Measurements from ENCODE around the gene CXADR.
"Not testable (repeated sequence)": the region's sequence is repeated elsewhere in the genome, so short reads cannot be mapped to it uniquely, and the experiment has no call there.

Gene CXADR

DNA sequence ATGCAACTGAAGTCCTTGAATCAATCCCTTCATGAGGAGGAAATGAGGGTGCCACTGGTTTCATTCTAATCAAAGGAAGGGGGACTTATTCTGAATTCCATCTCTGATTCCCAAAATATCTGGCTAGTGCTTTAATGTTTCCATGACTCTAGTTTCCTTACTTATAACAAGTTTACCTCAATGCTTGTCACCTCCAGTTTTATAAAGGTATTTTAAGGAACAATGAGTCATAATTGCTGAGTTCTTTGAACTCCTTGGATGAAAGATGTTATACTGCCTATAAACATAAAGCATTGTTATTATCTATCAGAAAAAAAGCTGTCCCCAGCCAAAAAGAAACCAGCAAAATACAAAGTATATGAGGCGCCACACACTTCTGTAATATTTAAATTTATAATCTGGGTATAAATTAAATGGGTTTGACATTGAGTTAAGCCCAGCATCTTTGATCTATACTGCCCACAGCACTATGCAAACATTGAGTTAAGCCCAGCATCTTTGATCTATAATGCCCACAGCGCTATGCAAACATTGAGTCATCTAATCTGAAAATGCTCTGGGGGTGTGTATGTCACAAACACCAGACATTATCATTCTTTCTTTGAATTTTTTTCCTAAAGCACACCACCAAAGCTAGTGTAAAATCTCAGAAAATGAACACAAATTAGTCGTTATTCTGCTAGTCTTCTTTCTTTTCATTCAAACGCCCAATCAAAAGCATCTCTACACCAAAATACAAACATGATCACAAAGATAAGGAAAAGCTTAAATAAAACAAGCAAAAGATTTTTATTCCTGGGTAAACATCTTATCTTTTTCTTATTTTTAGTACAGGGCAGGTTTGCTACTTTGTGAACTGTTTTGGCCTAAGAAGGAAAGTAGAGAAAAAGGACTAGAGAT is 11.5 kb upstream of the CXADR start:
- H3K4me2 ChIP-seq: no peak overlapping the region
- H3K4me1 ChIP-seq: no peaks in the 10 kb centered on the region
- H3K9me3 ChIP-seq: peaks cover 11% of the 10 kb centered on the region
- no peaks in the 10 kb centered on the region for H4K20me1 ChIP-seq
- H3K27ac ChIP-seq: no peak overlapping the region
- H3K4me3 ChIP-seq: no peak overlapping the region
- TF ChIP-seq Cebpa-rat (IDR thresholded peaks at IDR 0.05): no peak
- H3K9ac ChIP-seq: no peak overlapping the region
- no peaks in the 10 kb centered on the region for H3K27me3 ChIP-seq
- no peaks in the 10 kb centered on the region for H3K36me3 ChIP-seq

DNA sequence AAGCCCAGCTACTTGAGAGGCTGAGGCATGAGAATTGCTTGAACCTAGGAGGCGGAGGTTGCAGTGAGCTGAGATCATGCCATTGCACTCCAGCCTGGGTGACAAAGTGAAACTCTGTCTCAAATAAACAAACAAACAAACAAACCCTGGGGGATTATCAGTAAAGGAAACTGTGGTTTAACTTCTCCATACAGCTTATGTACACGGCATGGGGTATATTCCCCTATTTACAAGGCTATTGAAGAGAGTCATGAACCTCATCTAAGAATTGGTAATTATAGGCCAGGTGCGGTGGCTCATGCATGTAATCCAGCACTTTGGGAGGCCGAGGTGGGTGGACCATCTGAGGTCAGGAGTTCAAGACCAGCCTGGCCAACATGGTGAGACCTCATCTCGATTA is 9.9 kb upstream of the CXADR start:
- not testable (repeated sequence) for H4K20me1 ChIP-seq, H3K27ac ChIP-seq, H3K36me3 ChIP-seq, H3K4me1 ChIP-seq, H3K4me2 ChIP-seq, H3K27me3 ChIP-seq, H3K4me3 ChIP-seq, H3K9ac ChIP-seq
- peaks cover 11% of the 10 kb centered on the region for H3K9me3 ChIP-seq

DNA sequence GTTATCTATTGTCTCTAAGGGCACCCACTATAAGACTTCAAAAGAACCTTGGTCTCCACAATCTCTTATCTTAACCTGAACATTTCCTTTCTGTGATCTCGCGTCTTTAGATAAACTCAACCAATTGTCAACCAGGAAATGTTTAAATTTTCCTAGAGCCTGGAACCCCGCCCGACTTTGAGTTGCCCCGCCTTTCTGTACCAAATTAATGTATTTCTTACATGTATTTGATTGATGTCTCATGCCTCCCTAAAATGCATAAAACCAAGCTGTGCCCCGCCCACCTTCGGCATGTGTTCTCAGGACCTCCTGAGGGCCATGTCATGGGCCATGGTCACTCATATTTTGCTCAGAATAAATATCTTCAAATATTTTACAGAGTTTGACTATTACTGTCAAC is 5.9 kb upstream of the CXADR start:
- Histone ChIP-seq H3K4me3 (no peak overlapping the region), H3K9ac (no peak overlapping the region), H4K20me1 (no peaks in the 10 kb centered on the region), H3K36me3 (no peaks in the 10 kb centered on the region), H3K27ac (no peak overlapping the region), H3K9me3 (peaks cover 11% of the 10 kb centered on the region), H3K27me3 (peaks cover 3% of the 10 kb centered on the region; the same call in 1 of the 2 replicates), H3K4me2 (no peak overlapping the region), H3K4me1 (no peaks in the 10 kb centered on the region)
- no peak for TF ChIP-seq Cebpa-rat (IDR thresholded peaks at IDR 0.05)

DNA sequence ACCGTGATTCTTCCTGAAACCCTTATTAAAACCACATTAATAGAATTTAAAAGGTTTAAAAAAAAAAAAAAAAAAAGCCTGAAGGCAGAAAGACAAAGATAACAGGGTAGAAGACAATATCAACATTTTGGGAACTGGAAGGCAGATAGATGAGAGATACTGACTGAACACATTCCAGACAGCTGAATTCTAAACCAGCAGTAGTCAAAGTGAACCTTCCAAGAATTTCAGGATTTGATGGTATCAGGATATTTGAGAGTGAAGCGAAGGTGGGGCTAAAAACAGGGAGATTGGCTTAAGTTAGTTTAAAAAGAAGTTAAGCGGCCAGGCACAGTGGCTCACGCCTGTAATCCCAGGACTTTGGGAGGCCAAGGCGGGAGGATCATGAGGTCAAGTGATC is 5.3 kb upstream of the CXADR start:
- Histone ChIP-seq H3K36me3 (no peaks in the 10 kb centered on the region), H4K20me1 (no peaks in the 10 kb centered on the region), H3K9me3 (peaks cover 12% of the 10 kb centered on the region), H3K4me1 (no peaks in the 10 kb centered on the region), H3K4me3 (no peak overlapping the region), H3K27me3 (peaks cover 8% of the 10 kb centered on the region), H3K27ac (no peak overlapping the region), H3K9ac (no peak overlapping the region), H3K4me2 (no peak overlapping the region)
- no peak for TF ChIP-seq Cebpa-rat (IDR thresholded peaks at IDR 0.05)

DNA sequence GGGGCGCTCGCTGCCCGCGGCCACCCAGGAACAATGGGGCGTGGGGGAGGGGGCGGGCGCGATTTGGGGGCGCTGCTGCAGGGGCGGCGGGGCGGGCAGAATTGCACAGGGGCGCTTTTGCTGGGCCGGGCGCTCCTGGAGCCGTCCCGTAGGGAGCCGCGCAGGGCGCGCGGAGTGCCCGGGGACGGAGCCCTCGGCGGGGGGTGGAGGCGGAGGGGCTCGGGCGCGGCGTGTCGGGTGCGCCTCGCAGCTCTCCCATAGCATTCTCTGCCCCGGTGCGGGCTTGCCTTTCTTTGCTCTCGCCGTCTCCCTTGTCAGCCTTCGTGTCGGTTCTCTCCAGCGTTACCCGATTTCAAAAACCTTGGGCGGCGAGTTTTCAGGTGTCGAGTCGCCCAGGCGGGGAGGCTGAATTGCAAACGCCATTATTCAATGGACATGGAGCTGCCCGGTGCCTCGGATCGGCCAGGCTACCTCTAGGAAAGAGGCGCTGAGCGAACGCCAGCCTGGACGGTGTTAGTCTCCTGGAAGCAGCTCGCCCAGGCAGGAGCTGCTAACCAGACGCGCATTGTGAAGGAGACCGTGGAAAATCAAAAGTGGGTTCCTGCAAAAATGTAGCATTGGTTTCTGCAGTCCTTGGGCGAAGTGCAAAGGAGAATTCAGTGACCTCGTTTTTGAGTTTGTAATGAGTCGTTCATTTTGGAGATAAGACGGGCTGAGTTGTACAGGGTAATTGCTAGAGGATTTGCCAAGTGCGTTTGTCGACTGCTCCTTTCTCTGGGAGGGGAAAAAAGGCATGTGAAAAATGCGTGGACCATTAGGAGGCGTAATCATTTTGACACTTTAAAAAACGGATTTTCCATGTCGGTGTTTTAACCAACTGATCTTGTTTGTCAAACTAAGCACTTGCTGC is 626 bp downstream of the CXADR start:
- no peak for TF ChIP-seq Cebpa-rat (IDR thresholded peaks at IDR 0.05)
- Histone ChIP-seq H4K20me1 (no peaks in the 10 kb centered on the region), H3K4me2 (peak overlapping the region; percentile 73), H3K27me3 (peaks cover 17% of the 10 kb centered on the region), H3K27ac (no peak overlapping the region), H3K36me3 (no peaks in the 10 kb centered on the region), H3K4me3 (peak overlapping the region; percentile 67), H3K9me3 (peaks cover 14% of the 10 kb centered on the region), H3K9ac (no peak overlapping the region), H3K4me1 (no peaks in the 10 kb centered on the region)

DNA sequence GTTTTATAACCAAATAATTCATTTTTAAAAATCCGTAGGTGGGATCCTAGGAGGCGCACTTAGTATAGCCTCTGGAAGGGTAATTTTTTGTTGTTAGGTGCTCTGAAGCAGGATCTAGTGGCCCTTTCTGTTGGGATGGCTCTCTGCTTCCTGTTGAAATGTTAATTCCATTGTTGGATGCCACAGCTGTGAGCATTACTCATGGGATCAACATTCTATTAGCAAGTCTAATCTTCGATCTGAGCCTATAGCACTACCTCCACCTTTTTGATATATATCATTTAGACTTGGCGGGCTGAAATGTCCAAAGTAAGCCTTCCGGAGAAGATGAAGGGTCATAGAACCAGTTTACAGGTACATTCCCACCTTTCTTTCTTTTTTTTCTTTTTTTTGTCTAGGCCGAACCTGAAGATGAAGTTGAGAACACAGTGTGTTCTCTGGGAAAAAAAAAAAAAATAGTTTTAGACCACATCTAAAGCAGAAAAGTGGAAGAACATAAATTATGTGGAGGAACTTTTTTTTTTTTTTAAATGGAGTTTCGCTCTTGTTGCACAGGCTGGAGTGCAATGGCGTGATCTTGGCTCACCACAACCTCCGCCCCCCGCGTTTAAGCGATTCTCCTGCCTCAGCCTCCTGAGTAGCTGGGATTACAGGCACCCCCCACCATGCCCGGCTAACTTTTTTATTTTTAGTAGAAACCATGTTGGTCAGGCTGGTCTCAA is 1.4 kb downstream of the CXADR start:
- no peak overlapping the region for H3K4me2 ChIP-seq
- no peak overlapping the region for H3K4me3 ChIP-seq
- H4K20me1 ChIP-seq: no peaks in the 10 kb centered on the region
- no peaks in the 10 kb centered on the region for H3K36me3 ChIP-seq
- H3K4me1 ChIP-seq: no peaks in the 10 kb centered on the region
- no peak overlapping the region for H3K9ac ChIP-seq
- H3K9me3 ChIP-seq: peaks cover 14% of the 10 kb centered on the region
- H3K27ac ChIP-seq: no peak overlapping the region
- TF ChIP-seq Cebpa-rat (IDR thresholded peaks at IDR 0.05): no peak
- peaks cover 17% of the 10 kb centered on the region for H3K27me3 ChIP-seq

DNA sequence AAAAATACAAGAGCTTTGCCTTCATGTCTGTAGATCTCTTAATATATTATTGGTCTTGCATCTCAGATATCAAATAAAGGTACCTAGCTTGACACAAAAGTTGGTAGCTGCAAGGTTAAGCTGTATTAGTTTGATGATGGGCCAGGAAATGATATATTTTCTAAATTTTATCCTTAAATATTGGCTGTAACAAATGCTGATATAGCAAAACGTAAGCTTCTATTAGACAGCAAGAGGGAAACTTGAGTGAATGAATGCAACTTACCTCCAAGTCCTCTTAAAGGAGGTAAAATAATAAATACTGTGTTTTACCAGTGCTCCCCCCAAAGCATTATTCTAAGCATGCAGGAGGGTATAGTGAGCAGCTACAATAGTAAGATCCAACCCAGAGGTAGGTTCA is 4.2 kb downstream of the CXADR start:
- H3K27ac ChIP-seq, H3K36me3 ChIP-seq, H3K9ac ChIP-seq, H3K4me1 ChIP-seq, H4K20me1 ChIP-seq, H3K4me3 ChIP-seq, H3K4me2 ChIP-seq: not testable (repeated sequence)
- H3K9me3 ChIP-seq: peaks cover 14% of the 10 kb centered on the region
- peaks cover 14% of the 10 kb centered on the region for H3K27me3 ChIP-seq

DNA sequence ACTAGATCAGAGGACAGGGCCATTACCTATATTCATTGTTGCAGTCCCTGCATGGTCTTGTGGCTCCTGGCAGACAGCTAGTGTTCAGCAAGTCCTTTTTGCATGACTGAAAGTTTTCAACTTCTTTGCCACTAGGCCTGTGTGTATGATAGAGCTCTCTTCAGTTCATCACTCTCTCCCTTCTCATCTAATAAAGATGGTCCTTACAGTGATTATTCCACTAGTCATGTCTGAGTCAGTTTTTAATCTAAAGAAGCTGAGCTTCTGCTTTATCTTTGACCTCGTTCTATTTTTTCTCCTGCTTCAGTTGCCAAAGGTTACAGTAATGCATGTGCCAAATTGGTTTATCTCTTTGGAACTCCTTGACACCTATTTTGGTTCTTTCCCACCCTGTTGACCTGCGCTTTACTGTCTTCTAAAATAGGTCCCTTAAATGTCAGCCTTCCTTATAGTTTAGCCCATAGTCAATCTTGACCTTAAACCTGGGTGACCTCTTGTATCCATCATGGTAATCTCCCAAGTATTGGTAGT is 6.4 kb downstream of the CXADR start:
- Histone ChIP-seq H3K4me1 (no peaks in the 10 kb centered on the region), H3K9me3 (no peaks in the 10 kb centered on the region), H4K20me1 (no peaks in the 10 kb centered on the region), H3K27me3 (no peaks in the 10 kb centered on the region), H3K9ac (no peak overlapping the region), H3K4me2 (no peak overlapping the region), H3K36me3 (no peaks in the 10 kb centered on the region), H3K4me3 (no peak overlapping the region), H3K27ac (no peak overlapping the region)
- no peak for TF ChIP-seq Cebpa-rat (IDR thresholded peaks at IDR 0.05)

DNA sequence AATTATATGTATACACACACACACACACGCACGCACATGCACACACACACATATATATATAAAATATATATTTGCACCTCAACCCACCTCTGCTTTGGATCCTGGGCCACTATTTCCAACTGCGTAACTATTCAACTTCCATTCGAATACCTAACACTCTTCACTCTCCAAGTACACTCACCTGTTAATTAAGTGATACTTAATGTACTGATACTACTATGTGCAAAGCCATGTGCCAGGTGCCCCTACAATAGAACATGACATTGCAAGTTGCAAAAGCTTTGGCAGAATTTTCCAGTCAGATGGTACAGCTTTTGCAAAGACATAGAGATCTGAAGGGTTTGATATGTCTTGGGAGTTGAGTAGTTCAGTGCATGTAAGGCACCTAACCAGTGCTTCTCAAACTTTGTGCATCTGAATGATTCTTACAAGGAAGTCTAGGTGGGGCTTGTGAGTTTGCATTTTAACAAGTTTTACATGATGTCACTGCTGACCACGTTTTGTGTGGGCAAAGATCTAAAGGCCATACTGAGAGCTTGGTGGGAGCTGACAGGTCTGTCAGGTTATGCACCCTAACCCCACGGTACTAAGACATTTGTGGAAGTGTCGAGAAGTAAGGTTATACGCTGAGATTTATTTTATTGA is 7.2 kb downstream of the CXADR start:
- no peak overlapping the region for H3K27ac ChIP-seq
- no peaks in the 10 kb centered on the region for H4K20me1 ChIP-seq
- no peak overlapping the region for H3K4me2 ChIP-seq
- no peak for TF ChIP-seq Cebpa-rat (IDR thresholded peaks at IDR 0.05)
- H3K9ac ChIP-seq: no peak overlapping the region
- H3K36me3 ChIP-seq: no peaks in the 10 kb centered on the region
- H3K9me3 ChIP-seq: no peaks in the 10 kb centered on the region
- H3K4me1 ChIP-seq: no peaks in the 10 kb centered on the region
- no peak overlapping the region for H3K4me3 ChIP-seq
- H3K27me3 ChIP-seq: no peaks in the 10 kb centered on the region
